LNCaP clone FGC (cell line): ENCODE measurements around the gene CCL25.

Experiments
- DNase-seq: peaks from one replicate; pipeline ENCODE4 v3.0.0-alpha.2; 2011; ENCODE audit warnings: low read depth
- H3K4me3 ChIP-seq: 2 replicates; pipeline ENCODE4 v1.5.1; 2011; ENCODE audit warnings: mild to moderate bottlenecking, low read depth, low read length, control low read depth
- CTCF ChIP-seq: IDR thresholded peaks from 2 replicates; pipeline ENCODE4 v1.5.1; 2012; ENCODE audit warnings: mild to moderate bottlenecking; ENCODE audit not compliant: control insufficient read depth, insufficient read depth; ENCODE audit errors: extremely low read depth

CCL25 gene

GRCh38 chr19:8111376-8111775 lies 58.8 kb downstream of the CCL25 start:
- DNase-seq: no peak
- no peak for TF ChIP-seq CTCF
- H3K4me3 ChIP-seq: no peak overlapping the region
